ENCODE data around the gene E2F6. TPM values are rescaled to one million over a fixed set of nuclear protein-coding genes. Genes with fewer than 3 reads are reported as not detected.

Gene E2F6
- total and polyA plus RNA-seq, 2 of the 8 experiments (the other 6 are each of a cell fraction or from before 2014, with no cell fraction given) = 8.3 to 14.9 TPM

DNA sequence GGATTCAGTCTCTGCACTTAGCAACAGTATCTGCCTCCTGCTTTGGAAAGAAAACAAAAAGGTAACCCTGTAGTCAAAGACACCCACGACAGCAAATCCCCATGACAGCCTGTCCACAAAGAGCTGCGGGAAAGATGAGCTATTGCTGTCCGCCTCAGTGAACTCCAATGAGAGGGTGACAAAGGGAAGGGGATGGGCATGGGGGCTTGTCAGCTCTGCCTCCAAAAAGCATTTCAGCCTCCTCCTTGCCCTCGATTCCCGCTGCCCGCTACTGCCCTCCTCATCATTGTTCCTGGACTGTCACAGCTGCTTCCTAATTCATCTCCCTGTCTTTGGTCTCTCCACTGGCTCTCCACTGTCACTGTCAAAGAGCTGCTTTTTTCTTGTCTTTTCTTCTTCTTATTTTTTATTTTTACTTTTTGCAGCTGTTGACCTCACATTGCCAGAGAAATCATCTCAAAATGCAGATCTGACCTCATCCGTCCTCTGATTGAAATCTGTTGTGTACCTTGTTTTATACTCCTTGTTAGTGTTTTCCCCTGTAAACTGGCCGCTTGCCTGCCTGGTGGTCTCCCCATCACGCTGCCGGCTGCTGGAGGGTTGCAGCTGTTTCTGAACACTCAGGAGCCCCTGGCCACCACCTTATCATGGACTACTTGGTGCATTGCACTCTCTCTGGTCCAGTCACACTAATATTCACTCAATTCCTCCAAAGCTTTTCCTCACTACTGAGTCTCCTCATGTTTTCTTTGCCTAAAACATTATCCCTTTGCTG is 7.9 kb upstream of the E2F6 start:
- Histone ChIP-seq H2BK120ac (replicated peaks; ENCODE audit: low read depth, low read length) (no peak overlapping the region), H3K56ac (replicated peaks; ENCODE audit: insufficient read length, low read depth, low read length) (no peak overlapping the region), H3K14ac (ENCODE audit: insufficient read length) (no peak overlapping the region), H4K5ac (ENCODE audit: insufficient read length, low read depth, low read length) (no peak overlapping the region), H3K79me1 (ENCODE audit: low read depth, low read length) (no peaks in the 10 kb centered on the region), H2AK5ac (ENCODE audit: low read depth, low read length) (no peak overlapping the region), H3K4me2 (ENCODE audit: insufficient read depth in 1 of 2, low read depth in 2 of 2, low read length in 2 of 2) (no peak overlapping the region), H3K23me2 (ENCODE audit: low read depth, low read length) (no peaks in the 10 kb centered on the region), H4K20me1 (replicated peaks in 1 of 2; ENCODE audit: control insufficient read depth in 1 of 2, insufficient read depth in 2 of 2, low read length in 2 of 2) (no peaks in the 10 kb centered on the region), H2BK20ac (ENCODE audit: low read length) (no peak overlapping the region), H3K27me3 (replicated peaks in 1 of 4; ENCODE audit: control insufficient read depth in 3 of 4, extremely low read depth in 1 of 4, insufficient read depth in 3 of 4, low read length in 3 of 4) (no peaks in the 10 kb centered on the region; a peak in 1 of 7 replicates), H2BK15ac (ENCODE audit: low read length) (no peak overlapping the region), H4K8ac (ENCODE audit: extremely low read depth, insufficient read depth, low read length) (no peak overlapping the region), H3K4me1 (replicated peaks in 1 of 4; ENCODE audit: control insufficient read depth in 3 of 4, insufficient read depth in 4 of 4, low read length in 3 of 4) (no peaks in the 10 kb centered on the region), H3K27ac (ENCODE audit: low read depth, low read length) (no peak overlapping the region), H3K23ac (ENCODE audit: insufficient read length) (no peak overlapping the region), H3K36me3 (ENCODE audit: control insufficient read depth in 2 of 4, insufficient read depth in 4 of 4, low read length in 3 of 4) (no peaks in the 10 kb centered on the region), H2BK5ac (ENCODE audit: low read depth, low read length) (no peak overlapping the region), H3K9ac (replicated peaks in 1 of 4; ENCODE audit: extremely low read depth in 1 of 4, low read depth in 3 of 4, low read length in 3 of 4) (no peak overlapping the region), H4K91ac (replicated peaks; ENCODE audit: insufficient read length, low read length) (no peak overlapping the region), H3K18ac (ENCODE audit: extremely low read depth, low read length) (no peak overlapping the region), H3K4me3 (ENCODE audit: extremely low read depth in 1 of 4, insufficient read depth in 2 of 4, low read depth in 3 of 4, low read length in 4 of 4) (no peak overlapping the region), H3K79me2 (ENCODE audit: control insufficient read depth in 1 of 2, insufficient read depth in 2 of 2, low read length in 2 of 2) (no peaks in the 10 kb centered on the region), H3K9me3 (ENCODE audit: insufficient read depth in 2 of 2, low read depth in 1 of 2, low read length in 1 of 2) (no peaks in the 10 kb centered on the region; a peak in 1 of 4 replicates), H3K4ac (replicated peaks; ENCODE audit: insufficient read length, low read depth, low read length) (no peak overlapping the region), H2BK12ac (ENCODE audit: low read depth, low read length) (no peak overlapping the region), H2AFZ (ENCODE audit: low read length) (no peak overlapping the region)
- TF ChIP-seq SP1 (IDR thresholded peaks at IDR 0.05; ENCODE audit: low read depth, low read length) (no peak), NRF1 (IDR thresholded peaks at IDR 0.05; ENCODE audit: low read depth, low read length) (no peak), TCF12 (IDR thresholded peaks at IDR 0.05; ENCODE audit: low read depth, low read length) (no peak), RAD21 (IDR thresholded peaks at IDR 0.05 in 1 of 2, conservative IDR thresholded peaks at IDR 0.05 in 1 of 2; ENCODE audit: low read depth in 2 of 2, low read length in 2 of 2) (no peak), SAP30 (IDR thresholded peaks at IDR 0.05; ENCODE audit: insufficient read depth, insufficient replicate concordance, low read length) (no peak), CTBP2 (IDR thresholded peaks at IDR 0.05; ENCODE audit: borderline replicate concordance, insufficient read depth, insufficient read length, low read length) (no peak), BRCA1 (IDR thresholded peaks at IDR 0.05; ENCODE audit: low read depth, low read length) (no peak), HDAC2 (IDR thresholded peaks at IDR 0.05; ENCODE audit: borderline replicate concordance in 1 of 2, low read depth in 2 of 2, low read length in 2 of 2) (no peak), HDAC6 (IDR thresholded peaks at IDR 0.05; ENCODE audit: low read depth, low read length) (no peak), CHD2 (IDR thresholded peaks at IDR 0.05; ENCODE audit: low read length) (no peak), ASH2L (IDR thresholded peaks at IDR 0.05; ENCODE audit: low read length) (no peak), FOSL1 (IDR thresholded peaks at IDR 0.05; ENCODE audit: insufficient read depth, low read depth, low read length) (no peak), CREB1 (IDR thresholded peaks at IDR 0.05) (no peak)
- ChIA-PET POLR2A (ENCODE audit: partially characterized antibody) (interaction anchor here (0.9 to 1.9 kb wide), 3 partner anchors 9 to 169 kb away, joined by 3 to 7 read pairs (median 5); no protein-coding TSS in a partner anchor), CTCF (ENCODE audit: partially characterized antibody) (interaction anchor here (0.8 to 3.6 kb wide), 11 partner anchors 8 to 114 kb away, joined by 3 to 66 read pairs (median 4); partner anchors contain the start of genes E2F6 and GREB1)
- FAIRE-seq = no peak
- no peak for DNase-seq (ENCODE audit: low read depth in 1 of 2, low spot score in 2 of 2)
- WGBS, 2 experiments (ENCODE audit: extremely low coverage in 1 of 2, insufficient coverage in 1 of 2, insufficient read length in 1 of 2, insufficient replicate concordance in 2 of 2, low coverage in 1 of 2, low lambda C conversion rate in 2 of 2, missing lambda C conversion rate in 1 of 2) = 84% methylated on average over 10 of the region's 10 CpGs; no CpG with 5 or more reads in 1 of the 2 experiments

Data from H1 (cell line).